ENCODE measurements around the gene PROCA1.
A peak's percentile ranks its signal among the peaks of the same experiment; 100 is the strongest.

Gene PROCA1

GRCh38 chr17:28744104-28744971 lies 32.6 kb upstream of the PROCA1 start:
- H3K4me3 ChIP-seq (ENCODE audit: low read depth, low read length): peak overlapping the region; percentile 88
- TF ChIP-seq POLR2A (IDR thresholded peaks at IDR 0.05; ENCODE audit: extremely low read depth, insufficient read length): no peak
- no peak for TF ChIP-seq MYC (IDR thresholded peaks at IDR 0.05; ENCODE audit: low read depth, low read length)
- TF ChIP-seq, protein P1, sequence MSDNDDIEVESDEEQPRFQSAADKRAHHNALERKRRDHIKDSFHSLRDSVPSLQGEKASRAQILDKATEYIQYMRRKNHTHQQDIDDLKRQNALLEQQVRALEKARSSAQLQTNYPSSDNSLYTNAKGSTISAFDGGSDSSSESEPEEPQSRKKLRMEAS (IDR thresholded peaks at IDR 0.05; ENCODE audit: low read depth, low read length): no peak
- TF ChIP-seq CTCF (IDR thresholded peaks at IDR 0.05; ENCODE audit: low read depth, low read length): no peak
- peak; percentile 58 for DNase-seq (ENCODE audit: low read depth)

DNA sequence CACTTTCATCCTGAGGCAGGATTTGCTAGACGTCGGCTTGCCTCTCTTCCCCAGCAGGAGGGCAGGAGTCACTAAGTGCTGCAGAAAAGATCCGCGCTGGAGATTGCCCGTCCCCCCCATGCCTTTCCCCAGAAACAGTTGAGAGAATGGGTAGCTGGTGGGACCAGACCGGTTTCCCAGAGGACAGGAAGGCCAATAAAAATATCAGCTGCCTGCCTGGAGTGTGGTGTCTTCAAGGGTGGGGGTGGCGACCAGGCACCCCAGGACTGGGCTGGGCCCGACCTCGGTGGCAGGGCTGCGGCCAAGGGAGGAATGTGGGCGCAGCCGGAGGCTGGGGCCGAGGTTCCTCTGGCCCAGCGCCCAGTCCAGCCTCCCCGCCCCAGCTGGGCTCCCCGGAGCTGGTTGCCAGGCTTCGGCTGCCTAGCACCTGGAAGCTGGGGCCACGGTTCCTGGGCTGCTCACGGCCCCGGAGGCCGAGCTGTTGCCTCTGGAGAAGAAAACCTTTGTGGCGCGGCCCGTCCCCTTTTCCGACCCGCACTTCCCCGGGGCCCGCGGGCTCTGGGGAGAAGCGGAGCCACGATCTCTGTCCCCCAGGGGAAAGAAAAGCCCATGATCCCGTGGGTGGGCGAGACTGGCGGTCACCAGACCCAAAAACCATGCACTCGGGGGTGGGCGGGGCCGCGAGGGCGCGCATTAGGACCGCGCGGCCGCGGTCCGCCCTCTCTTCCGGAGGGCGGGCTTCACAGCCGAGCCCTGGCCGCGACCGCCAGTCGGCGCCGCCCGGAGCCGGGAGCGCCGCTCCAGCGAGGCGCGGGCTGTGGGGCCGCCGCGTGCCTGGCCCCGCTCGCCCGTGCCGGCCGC lies 31.8 kb upstream of the PROCA1 start, which contains the start of gene TRAF4:
Gene TRAF4, plus strand, starts transcription at position 769 of the 861 bp plus-strand sequence. CDS start 102 bp downstream, outside the sequence.
- H3K4me3 ChIP-seq (ENCODE audit: low read depth, low read length): peak within 1 kb of the TSS; percentile 88
- DNase-seq (ENCODE audit: low read depth): peak; percentile 91
- TF ChIP-seq CTCF (IDR thresholded peaks at IDR 0.05; ENCODE audit: low read depth, low read length) (no peak), POLR2A (IDR thresholded peaks at IDR 0.05; ENCODE audit: extremely low read depth, insufficient read length) (peak; percentile 96), MYC (IDR thresholded peaks at IDR 0.05; ENCODE audit: low read depth, low read length) (peak; percentile 48)
- TF ChIP-seq, protein P1 (IDR thresholded peaks at IDR 0.05; ENCODE audit: low read depth, low read length): peak; percentile 29; the same call in 1 of the 2 replicates

- H3K4me3 ChIP-seq (ENCODE audit: low read depth, low read length): no peak overlapping the region
- peak; percentile 97 for DNase-seq (ENCODE audit: low read depth)
- TF ChIP-seq, protein P1 (IDR thresholded peaks at IDR 0.05; ENCODE audit: low read depth, low read length): peak; percentile 63
- TF ChIP-seq POLR2A (IDR thresholded peaks at IDR 0.05; ENCODE audit: extremely low read depth, insufficient read length) (no peak), MYC (IDR thresholded peaks at IDR 0.05; ENCODE audit: low read depth, low read length) (peak; percentile 88)
Observed at GRCh38 chr17:28741358-28742349, 30.0 kb upstream of the PROCA1 start.

- TF ChIP-seq, protein P1 (IDR thresholded peaks at IDR 0.05; ENCODE audit: low read depth, low read length): no peak
- DNase-seq (ENCODE audit: low read depth): no peak
- no peak overlapping the region for H3K4me3 ChIP-seq (ENCODE audit: low read depth, low read length)
Observed at GRCh38 chr17:28740406-28741357, 29.0 kb upstream of the PROCA1 start.

DNA sequence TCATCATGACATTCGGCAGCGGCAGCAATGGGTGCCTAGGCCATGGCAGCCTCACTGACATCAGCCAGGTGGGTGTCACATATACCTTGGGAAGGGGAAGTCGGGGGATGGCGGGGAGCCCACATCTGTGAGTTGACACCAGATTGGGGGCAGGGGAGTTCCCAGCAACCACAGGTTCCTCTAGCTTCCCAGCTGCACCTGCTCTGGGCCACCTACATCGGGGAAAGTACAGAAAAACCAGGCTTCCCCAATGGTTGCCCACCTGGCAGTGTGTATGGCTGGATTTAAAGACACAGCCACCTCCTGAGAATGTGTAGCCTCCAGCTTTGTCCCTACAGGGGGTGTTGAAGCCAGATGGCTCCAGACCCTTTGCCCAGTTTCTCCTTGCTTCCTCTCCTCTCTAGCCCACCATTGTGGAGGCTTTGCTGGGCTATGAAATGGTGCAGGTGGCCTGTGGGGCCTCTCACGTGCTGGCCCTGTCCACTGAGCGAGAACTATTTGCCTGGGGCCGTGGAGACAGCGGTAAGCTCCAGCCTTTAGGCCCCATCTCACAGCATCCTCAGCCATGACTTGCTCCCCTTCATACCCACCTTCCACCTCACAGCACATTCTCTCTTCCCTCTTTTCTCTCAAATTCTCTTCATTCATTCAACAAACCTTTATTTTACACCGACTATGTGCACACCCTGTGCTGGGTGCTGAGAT lies 27.1 kb upstream of the PROCA1 start:
- DNase-seq (ENCODE audit: low read depth): no peak
- H3K4me3 ChIP-seq (ENCODE audit: low read depth, low read length): no peak overlapping the region
- TF ChIP-seq CTCF (IDR thresholded peaks at IDR 0.05; ENCODE audit: low read depth, low read length) (no peak), MYC (IDR thresholded peaks at IDR 0.05; ENCODE audit: low read depth, low read length) (no peak), POLR2A (IDR thresholded peaks at IDR 0.05; ENCODE audit: extremely low read depth, insufficient read length) (no peak)
- TF ChIP-seq, protein P1 (IDR thresholded peaks at IDR 0.05; ENCODE audit: low read depth, low read length): no peak

Data from NB4 (cell line).